Liver (tissue), 9 donors: ENCODE measurements around the gene SESTD1. TPM values are rescaled to one million over a fixed set of nuclear protein-coding genes. Genes with fewer than 3 reads are reported as not detected.

ENCODE experiments used
- DNase-seq: peaks from one replicate; pipeline ENCODE4 v3.0.0-alpha.2; 2017; ENCODE audit warnings: low spot score
- H3K27ac ChIP-seq, 2 donors: one replicate each; pipeline ENCODE4 v1.7.0; 2013; ENCODE audit warnings: inconsistent platforms in 2 of 2, low read length in 2 of 2, control low read depth in 1 of 2, low read depth in 1 of 2, mild to moderate bottlenecking in 1 of 2
- H3K27me3 ChIP-seq, 4 donors: one replicate each; pipeline versions ENCODE4 v1.6.1 to v1.7.0; 2013; ENCODE audit warnings: low read length in 3 of 4, inconsistent platforms in 1 of 4, mild to moderate bottlenecking in 1 of 4, moderate library complexity in 1 of 4; ENCODE audit not compliant: control insufficient read depth in 4 of 4, insufficient read depth in 4 of 4
- H3K36me3 ChIP-seq, 4 donors: one replicate each; pipeline versions ENCODE4 v1.6.1 to v1.7.0; 2013; ENCODE audit warnings: low read length in 3 of 4, mild to moderate bottlenecking in 3 of 4, low read depth in 1 of 4, moderate library complexity in 1 of 4; ENCODE audit not compliant: control insufficient read depth in 4 of 4, insufficient read depth in 3 of 4
- H3K4me1 ChIP-seq, 4 donors: one replicate each; pipeline versions ENCODE4 v1.6.1 to v1.7.0; 2013; ENCODE audit warnings: low read length in 3 of 4, mild to moderate bottlenecking in 3 of 4, moderate library complexity in 1 of 4; ENCODE audit not compliant: control insufficient read depth in 4 of 4, insufficient read depth in 4 of 4
- H3K4me3 ChIP-seq, 3 donors: one replicate each; pipeline versions ENCODE4 v1.6.1 to v1.7.0; 2013; ENCODE audit warnings: low read length in 3 of 3, control low read depth in 1 of 3, low read depth in 1 of 3, mild to moderate bottlenecking in 1 of 3
- H3K9ac ChIP-seq, 2 donors: one replicate each; pipeline ENCODE4 v1.7.0; 2013; ENCODE audit warnings: low read length in 2 of 2, mild to moderate bottlenecking in 2 of 2, moderate library complexity in 2 of 2, control low read depth in 1 of 2, low read depth in 1 of 2
- H3K9me3 ChIP-seq, 4 donors: one replicate each; pipeline versions ENCODE4 v1.6.1 to v1.7.0; 2013; ENCODE audit warnings: low read length in 3 of 4; ENCODE audit not compliant: control insufficient read depth in 4 of 4
- EGR1 ChIP-seq, 2 donors: IDR thresholded peaks; 2 replicates each; pipeline ENCODE4 v1.6.1; 2016 to 2018; ENCODE audit warnings: antibody characterized with exemption in 2 of 2, low read depth in 2 of 2
- FOXA1 ChIP-seq: IDR thresholded peaks from 2 replicates; pipeline ENCODE4 v1.6.1; 2016; ENCODE audit warnings: antibody characterized with exemption
- FOXA2 ChIP-seq: IDR thresholded peaks from 2 replicates; pipeline ENCODE4 v1.6.1; 2016; ENCODE audit warnings: antibody characterized with exemption
- GABPA ChIP-seq, 2 donors: IDR thresholded peaks in 1 of 2; conservative IDR thresholded peaks in 1 of 2; 2 replicates each; pipeline ENCODE4 v1.6.1; 2016; ENCODE audit warnings: antibody characterized with exemption in 2 of 2, mild to moderate bottlenecking in 1 of 2, moderate library complexity in 1 of 2
- HNF4A ChIP-seq, 2 donors: conservative IDR thresholded peaks; 2 replicates each; pipeline ENCODE4 v1.6.1; 2016; ENCODE audit warnings: antibody characterized with exemption in 2 of 2, mild to moderate bottlenecking in 2 of 2
- HNF4G ChIP-seq: IDR thresholded peaks from 2 replicates; pipeline ENCODE4 v1.6.1; 2016; ENCODE audit warnings: antibody characterized with exemption
- JUND ChIP-seq, 2 donors: IDR thresholded peaks; 2 replicates each; pipeline ENCODE4 v1.6.1; 2016; ENCODE audit warnings: antibody characterized with exemption in 2 of 2
- NR2F2 ChIP-seq: IDR thresholded peaks from 2 replicates; pipeline ENCODE4 v1.6.1; 2016; ENCODE audit warnings: antibody characterized with exemption
- RAD21 ChIP-seq, 2 donors: IDR thresholded peaks; 2 replicates each; pipeline ENCODE4 v1.6.1; 2016; ENCODE audit warnings: antibody characterized with exemption in 2 of 2, mild to moderate bottlenecking in 2 of 2
- REST ChIP-seq: IDR thresholded peaks from 2 replicates; pipeline ENCODE4 v1.6.1; 2016; ENCODE audit warnings: antibody characterized with exemption, mild to moderate bottlenecking
- RXRA ChIP-seq, 2 donors: IDR thresholded peaks; 2 replicates each; pipeline ENCODE4 v1.6.1; 2017 to 2018; ENCODE audit warnings: antibody characterized with exemption in 2 of 2, mild to moderate bottlenecking in 1 of 2
- SP1 ChIP-seq: IDR thresholded peaks from 2 replicates; pipeline ENCODE4 v1.6.1; 2018; ENCODE audit warnings: antibody characterized with exemption, mild to moderate bottlenecking
- TAF1 ChIP-seq: conservative IDR thresholded peaks from 2 replicates; pipeline ENCODE4 v1.6.1; 2016; ENCODE audit warnings: antibody characterized with exemption, mild to moderate bottlenecking
- YY1 ChIP-seq: IDR thresholded peaks from 2 replicates; pipeline ENCODE4 v1.6.1; 2016; ENCODE audit warnings: antibody characterized with exemption, mild to moderate bottlenecking
- WGBS: extraction: QIAGEN DNeasy Blood & Tissue Kit; methylation state at CpG from one replicate; pipeline ENCODE4 v1.1.7; 2013; 5-methylcytosine and 5-hydroxymethylcytosine counted together
- polyA plus RNA-seq, 2 donors: library from polyadenylated mRNA; stranded (reverse) in 1 of 2; unstranded in 1 of 2; fragments of 200-250 nt in 1 of 2; fragments of >200 nt in 1 of 2; fragmentation: Nextera tagmentation in 1 of 2; extraction: Ambion mirVana in 1 of 2; gene quantifications; one replicate each; pipeline versions ENCODE4 v1.2.1 to v1.2.3, GENCODE V29; 2013 to 2015
- total RNA-seq, 2 donors: library from RNA; depleted of rRNA; stranded (reverse); fragments of >200 nt; gene quantifications; one replicate each; pipeline ENCODE4 v1.2.3, GENCODE V29; 2014
- TF ChIP-seq, protein P1 (sequence below): IDR thresholded peaks from 2 replicates; pipeline ENCODE4 v1.6.1; 2016; ENCODE audit warnings: antibody characterized with exemption
- TF ChIP-seq, protein P2 (sequence below): IDR thresholded peaks from 2 replicates; pipeline ENCODE4 v1.6.1; 2016; ENCODE audit warnings: antibody characterized with exemption
- TF ChIP-seq, protein P3 (sequence below): fragments of 150-350 bp; IDR thresholded peaks from 2 replicates; pipeline ENCODE4 v1.5.1; 2017; ENCODE audit warnings: improper control_type of control experiment, low read depth, low read length; ENCODE audit not compliant: missing input control
- TF ChIP-seq, protein P4 (sequence below): IDR thresholded peaks from 2 replicates; pipeline ENCODE4 v1.6.1; 2016; ENCODE audit warnings: antibody characterized with exemption
- donor health status: healthy.
- donor health status: healthy.
- donor health status: healthy.
- donor health status: healthy.
- donor health status: healthy.

The SESTD1 gene
- total and polyA plus RNA-seq, 4 donors: 6.3 to 10.1 (median 7.4) TPM

GRCh38 chr2:179273461-179273962 is 8.9 kb upstream of the SESTD1 start:
- 87% methylated on average over 6 of the region's 6 CpGs for WGBS
- H3K36me3 ChIP-seq: no peaks in the 10 kb centered on the region
- peaks cover 2 to 7% (median 4%) of the 10 kb centered on the region in 4 donors for H3K4me1 ChIP-seq
- no peak overlapping the region for H3K27ac ChIP-seq
- no peak for DNase-seq
- TF ChIP-seq HNF4A (conservative IDR thresholded peaks at IDR 0.05): no peak
- no peak for TF ChIP-seq FOXA2
- no peak for TF ChIP-seq EGR1 (IDR thresholded peaks at IDR 0.05; ENCODE audit: low read depth in 2 of 2)
- TF ChIP-seq NR2F2: no peak
- TF ChIP-seq REST: no peak
- TF ChIP-seq RAD21 (IDR thresholded peaks at IDR 0.05): no peak
- TF ChIP-seq SP1: no peak
- TF ChIP-seq, protein P1, sequence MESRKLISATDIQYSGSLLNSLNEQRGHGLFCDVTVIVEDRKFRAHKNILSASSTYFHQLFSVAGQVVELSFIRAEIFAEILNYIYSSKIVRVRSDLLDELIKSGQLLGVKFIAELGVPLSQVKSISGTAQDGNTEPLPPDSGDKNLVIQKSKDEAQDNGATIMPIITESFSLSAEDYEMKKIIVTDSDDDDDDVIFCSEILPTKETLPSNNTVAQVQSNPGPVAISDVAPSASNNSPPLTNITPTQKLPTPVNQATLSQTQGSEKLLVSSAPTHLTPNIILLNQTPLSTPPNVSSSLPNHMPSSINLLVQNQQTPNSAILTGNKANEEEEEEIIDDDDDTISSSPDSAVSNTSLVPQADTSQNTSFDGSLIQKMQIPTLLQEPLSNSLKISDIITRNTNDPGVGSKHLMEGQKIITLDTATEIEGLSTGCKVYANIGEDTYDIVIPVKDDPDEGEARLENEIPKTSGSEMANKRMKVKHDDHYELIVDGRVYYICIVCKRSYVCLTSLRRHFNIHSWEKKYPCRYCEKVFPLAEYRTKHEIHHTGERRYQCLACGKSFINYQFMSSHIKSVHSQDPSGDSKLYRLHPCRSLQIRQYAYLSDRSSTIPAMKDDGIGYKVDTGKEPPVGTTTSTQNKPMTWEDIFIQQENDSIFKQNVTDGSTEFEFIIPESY: no peak
- no peak for TF ChIP-seq HNF4G
- no peak for TF ChIP-seq YY1
- TF ChIP-seq FOXA1: no peak
- TF ChIP-seq, protein P2, sequence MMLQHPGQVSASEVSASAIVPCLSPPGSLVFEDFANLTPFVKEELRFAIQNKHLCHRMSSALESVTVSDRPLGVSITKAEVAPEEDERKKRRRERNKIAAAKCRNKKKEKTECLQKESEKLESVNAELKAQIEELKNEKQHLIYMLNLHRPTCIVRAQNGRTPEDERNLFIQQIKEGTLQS: no peak
- no peak for TF ChIP-seq GABPA (IDR thresholded peaks at IDR 0.05 in 1 of 2, conservative IDR thresholded peaks at IDR 0.05 in 1 of 2)
- TF ChIP-seq JUND (IDR thresholded peaks at IDR 0.05): no peak
- TF ChIP-seq RXRA (IDR thresholded peaks at IDR 0.05): no peak
- TF ChIP-seq, protein P3, sequence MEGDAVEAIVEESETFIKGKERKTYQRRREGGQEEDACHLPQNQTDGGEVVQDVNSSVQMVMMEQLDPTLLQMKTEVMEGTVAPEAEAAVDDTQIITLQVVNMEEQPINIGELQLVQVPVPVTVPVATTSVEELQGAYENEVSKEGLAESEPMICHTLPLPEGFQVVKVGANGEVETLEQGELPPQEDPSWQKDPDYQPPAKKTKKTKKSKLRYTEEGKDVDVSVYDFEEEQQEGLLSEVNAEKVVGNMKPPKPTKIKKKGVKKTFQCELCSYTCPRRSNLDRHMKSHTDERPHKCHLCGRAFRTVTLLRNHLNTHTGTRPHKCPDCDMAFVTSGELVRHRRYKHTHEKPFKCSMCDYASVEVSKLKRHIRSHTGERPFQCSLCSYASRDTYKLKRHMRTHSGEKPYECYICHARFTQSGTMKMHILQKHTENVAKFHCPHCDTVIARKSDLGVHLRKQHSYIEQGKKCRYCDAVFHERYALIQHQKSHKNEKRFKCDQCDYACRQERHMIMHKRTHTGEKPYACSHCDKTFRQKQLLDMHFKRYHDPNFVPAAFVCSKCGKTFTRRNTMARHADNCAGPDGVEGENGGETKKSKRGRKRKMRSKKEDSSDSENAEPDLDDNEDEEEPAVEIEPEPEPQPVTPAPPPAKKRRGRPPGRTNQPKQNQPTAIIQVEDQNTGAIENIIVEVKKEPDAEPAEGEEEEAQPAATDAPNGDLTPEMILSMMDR: no peak
- no peak for TF ChIP-seq TAF1
- TF ChIP-seq, protein P4, sequence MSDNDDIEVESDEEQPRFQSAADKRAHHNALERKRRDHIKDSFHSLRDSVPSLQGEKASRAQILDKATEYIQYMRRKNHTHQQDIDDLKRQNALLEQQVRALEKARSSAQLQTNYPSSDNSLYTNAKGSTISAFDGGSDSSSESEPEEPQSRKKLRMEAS: no peak
- no peak overlapping the region for H3K9ac ChIP-seq
- no peaks in the 10 kb centered on the region for H3K9me3 ChIP-seq
- no peaks in the 10 kb centered on the region for H3K27me3 ChIP-seq
- H3K4me3 ChIP-seq: no peak overlapping the region
